AG20443 (cell line): Measurements from ENCODE around the gene FBLN5.

Experiments
- DNase-seq: peaks from one replicate; pipeline ENCODE4 v3.0.0; 2012; ENCODE audit warnings: low spot score, mixed read lengths

FBLN5 gene

DNA sequence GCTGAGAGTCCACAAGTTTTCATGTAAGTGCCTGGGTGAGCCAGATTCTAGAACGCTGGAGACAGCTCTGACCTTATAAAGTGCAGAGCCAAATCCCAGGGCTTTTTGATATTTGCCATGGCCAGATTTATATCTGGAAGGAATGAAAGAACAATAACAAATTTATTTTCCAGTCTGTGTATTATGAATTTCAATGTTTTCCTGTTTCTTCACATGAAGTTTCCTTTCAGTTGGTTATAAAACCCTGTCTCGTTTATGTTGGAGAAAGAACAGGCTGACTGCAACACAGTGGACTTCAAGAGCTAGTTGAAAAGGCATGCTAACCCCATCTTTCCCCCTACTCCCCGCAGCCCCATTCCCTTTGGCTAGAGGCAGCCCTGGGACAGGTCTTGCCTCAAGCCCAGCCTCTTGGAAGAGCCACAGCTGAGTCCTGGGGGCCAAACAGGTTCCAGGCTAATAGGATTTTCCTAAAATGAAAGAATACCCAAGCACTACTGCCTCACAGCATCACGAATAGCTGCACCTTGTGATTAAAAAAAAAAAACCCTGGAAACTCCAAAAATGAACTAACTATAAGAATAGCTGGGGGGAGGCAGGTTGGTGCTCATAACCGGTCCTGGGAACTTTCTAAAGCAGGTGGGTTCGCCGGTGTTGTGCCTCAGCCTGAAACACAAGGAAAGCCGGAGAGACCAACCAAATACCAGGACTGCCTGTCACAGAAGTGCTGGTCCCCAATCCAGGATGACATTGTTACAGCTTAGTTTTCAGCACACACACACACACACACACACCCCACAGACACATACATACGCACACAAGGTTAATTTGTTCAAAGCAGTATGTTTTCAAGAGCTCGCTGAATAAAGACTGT, 1.5 kb downstream of the FBLN5 start:
- no peak for DNase-seq

- DNase-seq, result no peak
Measured at GRCh38 chr14:91942946-91943345, 4.5 kb downstream of the FBLN5 start.

GRCh38 chr14:91942128-91942527, 5.4 kb downstream of the FBLN5 start:
- DNase-seq, result no peak

GRCh38 chr14:91940209-91940608, 7.3 kb downstream of the FBLN5 start:
- DNase-seq, result no peak

DNA sequence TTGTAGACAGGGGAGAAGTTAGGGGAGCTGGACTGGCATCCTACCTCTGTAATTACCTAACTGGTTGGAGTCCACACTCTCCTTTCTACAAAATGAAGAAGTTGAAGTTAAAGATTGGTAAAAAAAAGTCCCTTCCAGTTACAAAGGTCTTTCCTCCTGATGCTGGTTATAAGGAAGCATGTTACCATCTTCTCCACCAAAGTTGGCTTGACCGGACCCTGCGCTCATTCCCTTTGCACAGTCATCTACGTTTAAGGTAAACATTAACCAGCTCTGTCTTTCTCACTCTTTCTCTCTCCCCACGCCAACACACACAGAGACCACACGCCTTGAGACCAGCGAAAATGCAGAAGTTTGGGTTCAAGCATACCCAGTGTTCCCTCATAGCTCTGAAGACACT, 11.9 kb downstream of the FBLN5 start:
- DNase-seq, result no peak

DNA sequence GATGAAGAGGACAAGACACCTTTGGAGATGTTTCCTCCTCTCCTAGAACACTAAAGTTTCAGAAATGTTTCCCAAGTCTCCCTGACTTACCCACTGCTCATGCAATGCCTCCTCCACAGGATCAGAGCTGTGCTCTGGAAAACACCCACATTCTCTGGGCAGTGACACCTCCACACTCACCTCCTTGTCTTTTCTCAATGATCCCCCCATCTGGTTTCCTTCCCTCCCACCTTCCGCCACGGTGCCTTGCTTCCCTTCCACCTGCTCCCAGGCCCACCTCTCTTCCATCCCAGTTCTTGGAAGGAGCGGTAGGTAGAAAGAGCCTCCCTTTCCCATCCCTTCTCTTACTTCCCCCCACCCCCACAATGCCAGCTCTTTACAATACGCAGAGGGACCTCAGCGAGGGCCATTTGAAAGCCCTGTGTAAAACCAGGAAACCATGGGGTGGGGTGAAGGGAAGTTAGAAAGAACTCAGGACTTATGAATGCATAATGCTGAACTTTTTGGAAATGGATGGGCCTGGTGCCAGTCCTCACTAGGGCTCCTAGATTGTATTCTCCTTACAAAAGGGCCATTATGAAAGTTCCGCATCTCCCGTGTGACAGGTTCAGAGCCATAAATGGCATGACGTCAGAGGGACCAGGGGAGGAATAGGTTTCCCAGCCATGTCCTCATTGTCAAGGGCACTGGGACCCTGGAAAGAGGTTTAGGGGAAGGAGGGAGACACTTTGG, 12.8 kb downstream of the FBLN5 start:
- DNase-seq, result no peak

GRCh38 chr14:91931478-91932088, 15.9 kb downstream of the FBLN5 start:
- DNase-seq, result peak; percentile 41

DNA sequence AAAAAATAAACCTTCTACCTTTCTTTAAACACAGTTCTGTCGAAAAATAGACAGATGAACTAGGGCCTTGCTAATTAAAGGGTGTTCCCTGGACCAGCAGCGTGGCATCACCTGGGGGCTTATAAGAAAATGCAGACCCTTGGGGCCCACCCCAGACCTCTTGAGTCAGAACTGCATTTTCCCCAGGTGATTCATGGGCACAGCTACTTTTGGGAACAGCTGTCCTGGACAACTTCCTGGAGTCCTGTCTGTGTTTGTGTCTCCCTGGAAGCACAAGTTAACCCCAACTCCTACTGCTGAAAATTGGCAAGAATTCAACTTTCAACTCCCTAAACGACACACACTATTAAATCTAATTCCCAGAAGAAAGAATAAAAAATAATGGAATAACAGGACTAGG, 17.8 kb downstream of the FBLN5 start:
- no peak for DNase-seq

- no peak for DNase-seq
Measured at GRCh38 chr14:91927800-91928199, 19.7 kb downstream of the FBLN5 start.

- no peak for DNase-seq
Measured at GRCh38 chr14:91927191-91927590, 20.3 kb downstream of the FBLN5 start.

DNA sequence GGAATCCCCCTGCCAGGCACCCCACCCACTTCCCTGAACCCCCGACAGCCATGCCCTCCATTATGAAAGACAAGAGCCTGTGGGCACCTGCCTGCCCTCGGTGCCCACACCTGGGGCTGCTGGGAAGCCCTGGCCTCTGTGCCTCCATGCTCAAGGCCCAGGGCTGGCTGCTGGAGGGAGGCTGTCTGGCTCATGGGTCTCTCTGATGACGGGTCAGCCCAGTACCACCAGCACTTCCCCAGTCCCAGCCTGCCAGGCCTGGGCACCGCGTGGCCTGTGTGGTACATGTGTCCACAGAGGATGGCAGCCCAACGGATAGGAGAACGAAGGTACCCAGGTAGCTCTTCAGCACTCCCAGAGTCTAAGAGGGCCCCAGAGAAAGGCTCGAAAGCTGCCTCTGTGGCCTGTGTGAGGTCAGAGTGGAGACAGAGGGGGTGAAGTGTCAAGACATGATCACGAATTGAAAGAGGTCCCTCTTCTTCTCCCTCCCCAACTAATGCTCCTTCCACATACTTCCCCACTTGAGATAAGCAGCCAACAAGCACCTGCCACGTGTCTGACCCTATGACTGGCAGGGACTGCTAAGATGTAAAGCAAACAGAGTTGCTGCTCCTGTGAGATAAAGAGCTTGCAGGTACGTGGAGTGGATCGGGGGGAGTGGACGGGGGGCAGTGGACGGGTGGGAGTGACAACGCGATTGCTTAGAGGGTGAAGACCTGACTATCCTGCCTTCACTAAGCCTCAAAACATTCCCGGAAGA, 21.2 kb downstream of the FBLN5 start:
- no peak for DNase-seq

DNA sequence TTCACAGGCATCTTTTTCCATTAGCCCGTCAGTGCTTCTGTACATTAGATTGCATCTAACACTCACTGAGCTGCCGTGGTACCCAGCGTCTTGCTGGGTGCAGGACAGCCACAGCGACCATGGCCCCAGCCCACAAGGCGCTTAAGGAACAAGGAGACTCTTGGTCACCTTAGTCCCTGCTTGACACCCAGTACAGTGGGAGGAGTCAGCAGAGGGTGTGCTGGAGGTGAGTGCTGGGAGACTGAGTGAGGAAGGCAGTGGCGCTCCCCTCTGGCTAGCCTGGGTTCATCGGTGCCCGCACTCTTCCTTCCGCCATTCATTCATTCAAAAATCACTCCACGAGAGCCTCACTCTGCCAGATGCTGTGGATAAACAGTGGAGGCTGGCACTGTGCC, 21.8 kb downstream of the FBLN5 start:
- no peak for DNase-seq

DNA sequence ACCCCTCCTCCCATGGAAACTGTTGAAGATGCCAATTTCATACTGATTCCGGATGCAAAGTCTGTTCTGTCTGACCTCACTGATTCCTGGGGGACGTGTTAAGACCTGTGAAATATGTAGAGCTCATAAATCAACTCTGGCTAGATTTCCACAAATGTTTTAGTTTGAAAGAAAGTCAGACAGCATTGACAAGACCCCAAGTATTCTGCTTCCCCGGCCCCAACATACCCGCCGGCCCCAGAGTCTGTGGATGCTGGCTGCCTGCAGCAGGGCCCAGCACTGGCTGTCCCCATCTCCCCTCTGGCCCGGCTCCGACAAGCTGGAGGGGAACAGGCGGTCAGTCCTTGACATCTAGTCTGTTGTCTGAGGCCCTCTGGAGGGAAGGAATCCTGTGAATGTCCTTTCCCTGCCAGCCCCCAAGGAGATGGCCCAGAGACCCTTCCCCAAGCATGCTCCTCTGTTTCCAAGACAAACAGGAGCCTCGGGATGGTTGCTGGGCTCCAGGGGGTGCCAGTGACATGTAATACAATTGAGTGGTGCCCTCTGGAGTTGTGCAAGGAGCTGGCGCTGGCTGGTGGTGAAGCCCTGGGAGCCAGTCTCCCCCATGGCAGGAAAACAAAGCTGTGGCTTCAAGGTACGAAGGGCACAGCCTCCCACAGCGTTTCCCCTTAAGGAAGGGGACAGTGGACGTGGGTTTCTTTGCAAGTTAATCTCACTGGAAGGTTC, 22.3 kb downstream of the FBLN5 start:
- DNase-seq, result no peak

- DNase-seq, result no peak
Measured at GRCh38 chr14:91920526-91920925, 27.0 kb downstream of the FBLN5 start.

GRCh38 chr14:91919814-91920213, 27.7 kb downstream of the FBLN5 start:
- peak; percentile 84 for DNase-seq

DNA sequence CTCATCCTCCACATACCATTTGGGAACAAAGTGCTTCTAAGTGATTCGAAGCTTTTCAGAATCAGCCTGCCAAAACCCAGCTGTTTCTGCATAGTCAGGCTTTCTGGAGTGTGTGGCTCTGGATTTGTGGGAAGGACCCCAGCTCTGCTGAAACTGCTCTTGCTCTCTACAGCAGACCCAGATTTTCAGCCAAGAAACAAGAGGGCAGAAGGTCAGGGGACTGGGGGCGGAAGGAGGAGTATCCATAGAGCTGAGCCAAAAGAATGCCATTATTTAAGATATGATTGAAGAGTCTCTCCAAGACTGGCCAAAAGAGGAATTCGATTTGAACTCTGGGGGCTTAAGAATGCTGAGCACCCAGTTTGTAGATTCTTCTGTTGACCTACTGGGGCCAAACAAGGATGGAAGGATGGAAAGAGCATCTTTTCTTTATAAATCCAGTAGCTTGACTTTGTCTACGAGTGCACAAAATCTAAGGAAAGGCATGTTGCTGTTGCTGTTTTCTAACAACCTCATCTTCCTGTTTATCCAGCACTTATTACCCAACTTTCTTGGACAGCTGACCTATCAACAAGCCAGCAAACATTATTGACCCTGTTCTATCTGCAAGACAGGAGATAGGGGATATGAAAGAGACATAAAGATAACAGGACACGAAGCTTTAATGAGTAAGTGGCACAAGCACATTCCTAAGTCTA, 29.2 kb downstream of the FBLN5 start:
- DNase-seq, result no peak

- no peak for DNase-seq
Measured at GRCh38 chr14:91912035-91912434, 35.5 kb downstream of the FBLN5 start.

- peak; percentile 58 for DNase-seq
Measured at GRCh38 chr14:91911474-91912032, 35.9 kb downstream of the FBLN5 start.

DNA sequence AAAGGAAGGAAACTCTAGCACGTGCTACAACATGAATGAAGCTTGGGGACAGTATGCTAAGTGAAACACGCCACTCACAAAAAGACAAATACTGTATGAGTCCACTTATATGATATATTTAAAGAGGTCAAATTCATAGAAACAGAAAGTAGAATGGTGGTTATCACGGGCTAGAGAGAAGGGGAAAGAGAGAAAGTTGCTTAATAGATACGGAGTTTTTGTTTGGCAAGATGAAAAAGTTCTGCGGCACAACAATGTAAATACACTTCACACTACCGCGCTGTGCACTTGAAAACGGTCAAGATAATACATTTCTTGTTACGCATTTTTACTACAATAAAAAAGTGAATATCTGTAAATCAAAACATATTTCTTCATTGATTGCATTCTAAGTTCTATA, 37.3 kb downstream of the FBLN5 start:
- DNase-seq, result no peak

DNA sequence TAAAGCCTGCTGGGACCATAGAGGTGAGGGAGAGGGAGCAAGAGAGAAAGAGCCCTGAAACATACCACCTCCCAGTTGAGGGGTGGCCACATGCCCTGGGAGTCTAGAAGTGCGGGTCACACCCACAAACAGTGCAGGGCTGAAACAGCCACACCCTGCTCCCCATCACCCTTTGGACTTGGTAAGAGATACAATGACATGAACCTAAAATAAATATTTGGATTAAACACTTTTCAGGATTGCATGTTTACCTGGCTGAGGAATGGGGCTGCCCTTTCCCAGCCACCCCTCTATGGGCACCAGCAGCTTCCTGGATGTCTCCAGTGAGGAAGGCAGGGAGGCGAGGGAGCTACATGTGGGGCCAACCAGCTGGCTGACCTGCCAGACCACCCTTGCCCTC, 41.1 kb downstream of the FBLN5 start:
- DNase-seq, result no peak
